Type B pancreatic cell (in vitro differentiated cells): Measurements from ENCODE around the gene RPTN. TPM values are rescaled to one million over a fixed set of nuclear protein-coding genes. Genes with fewer than 3 reads are reported as not detected.

Source experiments
- DNase-seq: peaks from one replicate; pipeline ENCODE4 v3.0.0; 2021; ENCODE audit warnings: mixed read lengths; ENCODE audit not compliant: unreplicated experiment; ENCODE audit errors: extremely low spot score
- H3K27ac Mint-ChIP-seq: 2 replicates; pipeline ENCODE4 v1.8.0; 2021; ENCODE audit warnings: mild to moderate bottlenecking, mixed read lengths
- H3K27me3 Mint-ChIP-seq: 2 replicates; pipeline ENCODE4 v1.8.0; 2021; ENCODE audit warnings: mixed read lengths
- H3K36me3 Mint-ChIP-seq: 2 replicates; pipeline ENCODE4 v1.8.0; 2021; ENCODE audit warnings: mixed read lengths
- H3K4me1 Mint-ChIP-seq: one replicate; pipeline ENCODE4 v1.8.0; 2021; ENCODE audit warnings: mixed read lengths; ENCODE audit not compliant: unreplicated experiment
- H3K4me3 Mint-ChIP-seq: 2 replicates; pipeline ENCODE4 v1.8.0; 2021; ENCODE audit warnings: mild to moderate bottlenecking, mixed read lengths
- H3K9me3 Mint-ChIP-seq: 2 replicates; pipeline ENCODE4 v1.8.0; 2021; ENCODE audit warnings: mixed read lengths
- total RNA-seq: library from RNA; stranded (reverse); gene quantifications from 2 replicates; pipeline ENCODE4 v1.2.1, GENCODE V29; 2021; ENCODE audit warnings: low replicate concordance
- TF ChIP-seq, protein P1 (sequence below): fragments of 200-600 bp; sonication (generic); conservative IDR thresholded peaks from 2 replicates; pipeline ENCODE4 v1.5.0; 2021; ENCODE audit warnings: antibody characterized with exemption, mild to moderate bottlenecking

The RPTN gene
- total RNA-seq, 1 donor from 2014 or later, result 0.34 TPM

DNA sequence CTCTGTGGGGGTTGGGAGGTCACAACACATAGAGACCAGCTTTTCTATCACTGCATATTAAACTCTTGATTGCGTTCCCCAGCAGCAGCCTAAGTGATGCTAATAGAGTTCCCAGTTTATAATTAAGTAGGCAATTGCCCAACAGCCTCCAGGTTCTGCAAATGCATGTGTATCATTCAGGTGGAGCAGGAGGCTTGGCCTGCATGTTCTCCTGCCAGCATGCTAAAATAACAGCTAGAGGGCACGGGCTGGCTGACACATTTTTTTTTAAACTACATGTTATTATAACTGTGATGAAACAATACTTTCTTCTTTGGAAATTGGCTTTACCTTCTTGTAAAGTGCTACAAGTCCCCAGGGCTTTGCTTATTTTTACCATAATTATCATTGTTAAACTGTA lies 54.2 kb downstream of the RPTN start:
- H3K9me3 Mint-ChIP-seq, result no peaks in the 10 kb centered on the region

More for the DNA sequence above, 54.2 kb downstream of the RPTN start:
- Mint-ChIP-seq H3K27ac (no peak overlapping the region), H3K4me1 (no peaks in the 10 kb centered on the region), H3K27me3 (peaks cover 27% of the 10 kb centered on the region), H3K36me3 (peaks cover 8% of the 10 kb centered on the region), H3K4me3 (no peak overlapping the region)
- DNase-seq, result no peak
- TF ChIP-seq, protein P1, sequence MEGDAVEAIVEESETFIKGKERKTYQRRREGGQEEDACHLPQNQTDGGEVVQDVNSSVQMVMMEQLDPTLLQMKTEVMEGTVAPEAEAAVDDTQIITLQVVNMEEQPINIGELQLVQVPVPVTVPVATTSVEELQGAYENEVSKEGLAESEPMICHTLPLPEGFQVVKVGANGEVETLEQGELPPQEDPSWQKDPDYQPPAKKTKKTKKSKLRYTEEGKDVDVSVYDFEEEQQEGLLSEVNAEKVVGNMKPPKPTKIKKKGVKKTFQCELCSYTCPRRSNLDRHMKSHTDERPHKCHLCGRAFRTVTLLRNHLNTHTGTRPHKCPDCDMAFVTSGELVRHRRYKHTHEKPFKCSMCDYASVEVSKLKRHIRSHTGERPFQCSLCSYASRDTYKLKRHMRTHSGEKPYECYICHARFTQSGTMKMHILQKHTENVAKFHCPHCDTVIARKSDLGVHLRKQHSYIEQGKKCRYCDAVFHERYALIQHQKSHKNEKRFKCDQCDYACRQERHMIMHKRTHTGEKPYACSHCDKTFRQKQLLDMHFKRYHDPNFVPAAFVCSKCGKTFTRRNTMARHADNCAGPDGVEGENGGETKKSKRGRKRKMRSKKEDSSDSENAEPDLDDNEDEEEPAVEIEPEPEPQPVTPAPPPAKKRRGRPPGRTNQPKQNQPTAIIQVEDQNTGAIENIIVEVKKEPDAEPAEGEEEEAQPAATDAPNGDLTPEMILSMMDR, result no peak

Other genes starting within 250 kb of the RPTN start
- gene THEM4, start 249.7 kb downstream of the RPTN start, total RNA-seq, result 4.7 and 15.6 TPM in 2 replicates
- gene S100A10, start 165.4 kb downstream of the RPTN start, total RNA-seq, result 316 and 1,258 TPM in 2 replicates
- 511 and 1,438 TPM in 2 replicates for gene S100A11, start 122.2 kb downstream of the RPTN start, total RNA-seq
- gene TCHHL1, start 70.2 kb downstream of the RPTN start, total RNA-seq, result 6.5 and 22.3 TPM in 2 replicates
- 0.07 and 7.0 TPM in 2 replicates for gene TCHH, start 43.8 kb downstream of the RPTN start, total RNA-seq
- not detected in 2 replicates for gene HRNR, start 65.0 kb upstream of the RPTN start, total RNA-seq
- 0.02 TPM in 1 of 2 replicates, not detected in the other for gene FLG, start 166.0 kb upstream of the RPTN start, total RNA-seq
- gene FLG2, start 200.8 kb upstream of the RPTN start, total RNA-seq, result not detected in 2 replicates